Transverse colon (tissue), 3 donors: ENCODE measurements around the gene SYNJ1.

Source experiments
- EP300 ChIP-seq: sonication (generic); formaldehyde crosslinking; IDR thresholded peaks from one replicate; pipeline ENCODE4 v1.6.1; 2017; ENCODE audit warnings: antibody characterized with exemption, low read depth
- POLR2A ChIP-seq: fragments of 450-650 bp; IDR thresholded peaks from one replicate; pipeline ENCODE4 v1.6.1; 2016; ENCODE audit warnings: antibody characterized with exemption, mild to moderate bottlenecking, moderate library complexity
- TF ChIP-seq, protein P1 (sequence below), 5 experiments: fragments of 200-600 bp in 3 of 5; fragments of 450-650 bp in 2 of 5; sonication (generic) in 3 of 5; IDR thresholded peaks; 1 replicate in 2 of 5; 2 replicates in 3 of 5; pipeline ENCODE4 v1.5.1; 2016 to 2017; ENCODE audit warnings: antibody characterized with exemption in 5 of 5, inconsistent platforms in 3 of 5, mild to moderate bottlenecking in 2 of 5, moderate library complexity in 1 of 5

DNA sequence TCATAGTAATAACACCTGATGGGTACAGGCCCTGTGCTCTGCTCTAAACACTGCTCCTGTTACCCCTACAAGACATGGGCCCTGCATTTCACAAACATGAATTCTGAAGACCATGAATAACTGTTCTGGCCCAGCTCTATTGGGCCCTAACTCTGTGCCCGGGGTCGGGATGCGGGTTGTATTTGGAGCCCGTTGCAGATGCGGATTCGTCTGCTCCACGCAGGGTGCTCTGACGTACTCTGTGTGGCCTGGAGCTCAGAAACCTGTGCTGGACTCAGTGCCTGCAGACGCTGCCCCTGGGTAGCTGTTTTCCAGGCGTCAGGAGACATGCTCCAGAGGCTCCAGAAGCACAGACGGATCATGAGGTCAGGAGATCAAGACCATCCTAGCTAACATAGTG is 132.4 kb downstream of the SYNJ1 start:
- TF ChIP-seq, protein P1, sequence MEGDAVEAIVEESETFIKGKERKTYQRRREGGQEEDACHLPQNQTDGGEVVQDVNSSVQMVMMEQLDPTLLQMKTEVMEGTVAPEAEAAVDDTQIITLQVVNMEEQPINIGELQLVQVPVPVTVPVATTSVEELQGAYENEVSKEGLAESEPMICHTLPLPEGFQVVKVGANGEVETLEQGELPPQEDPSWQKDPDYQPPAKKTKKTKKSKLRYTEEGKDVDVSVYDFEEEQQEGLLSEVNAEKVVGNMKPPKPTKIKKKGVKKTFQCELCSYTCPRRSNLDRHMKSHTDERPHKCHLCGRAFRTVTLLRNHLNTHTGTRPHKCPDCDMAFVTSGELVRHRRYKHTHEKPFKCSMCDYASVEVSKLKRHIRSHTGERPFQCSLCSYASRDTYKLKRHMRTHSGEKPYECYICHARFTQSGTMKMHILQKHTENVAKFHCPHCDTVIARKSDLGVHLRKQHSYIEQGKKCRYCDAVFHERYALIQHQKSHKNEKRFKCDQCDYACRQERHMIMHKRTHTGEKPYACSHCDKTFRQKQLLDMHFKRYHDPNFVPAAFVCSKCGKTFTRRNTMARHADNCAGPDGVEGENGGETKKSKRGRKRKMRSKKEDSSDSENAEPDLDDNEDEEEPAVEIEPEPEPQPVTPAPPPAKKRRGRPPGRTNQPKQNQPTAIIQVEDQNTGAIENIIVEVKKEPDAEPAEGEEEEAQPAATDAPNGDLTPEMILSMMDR (IDR thresholded peaks at IDR 0.05): no peak
- TF ChIP-seq POLR2A (no peak), EP300 (no peak)
